Measurements from ENCODE around the gene CRYGB. TPM values are rescaled to one million over a fixed set of nuclear protein-coding genes. Genes with fewer than 3 reads are reported as not detected.

The CRYGB gene
- total RNA-seq, 1 donor from 2014 or later, result not detected

- DNase-seq, result no peak
- no peak overlapping the region for H3K4me3 ChIP-seq
- H3K27ac ChIP-seq (replicated peaks), result no peak overlapping the region
- H3K36me3 ChIP-seq, result no peaks in the 10 kb centered on the region
- H3K27me3 ChIP-seq (ENCODE audit: low read depth), result no peaks in the 10 kb centered on the region
- H3K9me3 ChIP-seq (replicated peaks), result peaks cover 5% of the 10 kb centered on the region
- no peak for TF ChIP-seq CTCF (IDR thresholded peaks at IDR 0.05; ENCODE audit: borderline replicate concordance)
- no peaks in the 10 kb centered on the region for H3K4me1 ChIP-seq
- intact Hi-C loops (cut with micrococcal nuclease), result no loop called here
These were observed 10.9 kb downstream of the CRYGB start for GRCh38 chr2:208134928-208135586.

GRCh38 chr2:208130712-208131110 is 15.2 kb downstream of the CRYGB start:
- no peak for TF ChIP-seq CTCF (IDR thresholded peaks at IDR 0.05; ENCODE audit: borderline replicate concordance)
- Histone ChIP-seq H3K36me3 (no peaks in the 10 kb centered on the region), H3K4me3 (no peak overlapping the region), H3K4me1 (no peaks in the 10 kb centered on the region), H3K9me3 (replicated peaks) (no peaks in the 10 kb centered on the region), H3K27me3 (ENCODE audit: low read depth) (peaks cover 14% of the 10 kb centered on the region), H3K27ac (replicated peaks) (no peak overlapping the region)
- DNase-seq, result no peak
- intact Hi-C loops (cut with micrococcal nuclease), result no loop called here

GRCh38 chr2:208129744-208130711 is 15.9 kb downstream of the CRYGB start, which contains the start of gene CRYGC:
TSS of gene CRYGC (minus strand) at chr2:208129828. CDS start at chr2:208129792, 36 bp downstream.
- Histone ChIP-seq H3K36me3 (no peaks in the 10 kb centered on the region), H3K27ac (replicated peaks) (no peak within 1 kb of the TSS), H3K4me1 (no peaks in the 10 kb centered on the region), H3K4me3 (no peak within 1 kb of the TSS), H3K27me3 (ENCODE audit: low read depth) (peaks cover 21% of the 10 kb centered on the region), H3K9me3 (replicated peaks) (no peaks in the 10 kb centered on the region)
- DNase-seq, result no peak
- no peak for TF ChIP-seq CTCF (IDR thresholded peaks at IDR 0.05; ENCODE audit: borderline replicate concordance)
- intact Hi-C loops (cut with micrococcal nuclease), result no loop called here

- no peak for DNase-seq
- H3K36me3 ChIP-seq, result no peaks in the 10 kb centered on the region
- no peak overlapping the region for H3K4me3 ChIP-seq
- no peak for TF ChIP-seq CTCF (IDR thresholded peaks at IDR 0.05; ENCODE audit: borderline replicate concordance)
- H3K27me3 ChIP-seq (ENCODE audit: low read depth), result peaks cover 38% of the 10 kb centered on the region
- H3K27ac ChIP-seq (replicated peaks), result no peak overlapping the region
- H3K4me1 ChIP-seq, result peaks cover 7% of the 10 kb centered on the region
- intact Hi-C loops (cut with micrococcal nuclease), result no loop called here
- no peaks in the 10 kb centered on the region for H3K9me3 ChIP-seq (replicated peaks)
These were observed 17.8 kb downstream of the CRYGB start for GRCh38 chr2:208128136-208128535.

- intact Hi-C loops (cut with micrococcal nuclease), result no loop called here
- Histone ChIP-seq H3K4me1 (peaks cover 7% of the 10 kb centered on the region), H3K9me3 (replicated peaks) (no peaks in the 10 kb centered on the region), H3K27ac (replicated peaks) (no peak overlapping the region), H3K4me3 (no peak overlapping the region), H3K27me3 (ENCODE audit: low read depth) (peaks cover 44% of the 10 kb centered on the region), H3K36me3 (no peaks in the 10 kb centered on the region)
- no peak for TF ChIP-seq CTCF (IDR thresholded peaks at IDR 0.05; ENCODE audit: borderline replicate concordance)
- no peak for DNase-seq
These were observed 18.9 kb downstream of the CRYGB start for GRCh38 chr2:208127090-208127489.
